Measurements from ENCODE around the gene FCRL2.

FCRL2 gene, protein sequence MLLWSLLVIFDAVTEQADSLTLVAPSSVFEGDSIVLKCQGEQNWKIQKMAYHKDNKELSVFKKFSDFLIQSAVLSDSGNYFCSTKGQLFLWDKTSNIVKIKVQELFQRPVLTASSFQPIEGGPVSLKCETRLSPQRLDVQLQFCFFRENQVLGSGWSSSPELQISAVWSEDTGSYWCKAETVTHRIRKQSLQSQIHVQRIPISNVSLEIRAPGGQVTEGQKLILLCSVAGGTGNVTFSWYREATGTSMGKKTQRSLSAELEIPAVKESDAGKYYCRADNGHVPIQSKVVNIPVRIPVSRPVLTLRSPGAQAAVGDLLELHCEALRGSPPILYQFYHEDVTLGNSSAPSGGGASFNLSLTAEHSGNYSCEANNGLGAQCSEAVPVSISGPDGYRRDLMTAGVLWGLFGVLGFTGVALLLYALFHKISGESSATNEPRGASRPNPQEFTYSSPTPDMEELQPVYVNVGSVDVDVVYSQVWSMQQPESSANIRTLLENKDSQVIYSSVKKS

DNA sequence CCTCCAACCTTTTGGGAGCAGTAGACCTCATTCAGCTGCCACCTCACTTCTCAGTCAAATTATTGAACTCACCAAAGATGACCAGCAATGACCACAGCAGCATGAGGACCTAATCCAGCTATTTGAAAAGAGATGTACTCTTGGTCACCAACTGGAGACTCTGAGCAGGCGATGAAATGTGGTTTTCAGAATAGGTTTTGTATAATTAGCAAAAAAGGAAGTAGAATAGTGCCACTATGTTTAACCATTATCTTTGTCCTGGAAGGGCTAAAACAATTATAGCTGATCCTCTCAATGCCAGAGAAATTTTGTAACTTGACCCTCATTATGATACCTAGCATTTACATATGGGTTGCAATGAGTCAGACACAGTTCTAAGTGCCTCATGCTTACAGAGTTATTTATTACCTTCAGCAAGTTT is at the start of gene FCRL2:
Gene FCRL2 (minus strand): TSS at position 162 of the 421 bp plus-strand sequence. CDS start 59 bp downstream, at position 103.
- no peak for DNase-seq (ENCODE audit: extremely low read depth in 1 of 2, low read depth in 1 of 2)

DNA sequence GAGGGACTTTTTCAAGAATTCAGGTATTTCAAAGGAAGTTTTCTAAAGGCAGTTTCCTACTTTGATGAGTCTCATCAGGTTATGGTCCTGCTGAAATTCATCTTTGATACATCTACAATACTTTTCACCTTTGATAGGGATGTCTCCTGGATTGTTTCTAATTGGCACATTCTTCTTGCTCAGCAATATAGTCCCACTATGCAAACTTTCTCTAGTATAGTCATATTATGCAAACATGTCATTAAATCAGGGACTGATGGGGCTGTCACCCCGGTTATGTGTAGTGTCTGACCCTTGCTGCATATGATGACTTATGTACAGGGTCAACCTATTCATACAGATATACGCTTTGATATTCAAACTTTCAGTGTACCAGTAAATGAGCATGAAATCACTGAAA is 43.4 kb upstream of the FCRL2 start:
- no peak for DNase-seq (ENCODE audit: extremely low read depth in 1 of 2, low read depth in 1 of 2)

DNA sequence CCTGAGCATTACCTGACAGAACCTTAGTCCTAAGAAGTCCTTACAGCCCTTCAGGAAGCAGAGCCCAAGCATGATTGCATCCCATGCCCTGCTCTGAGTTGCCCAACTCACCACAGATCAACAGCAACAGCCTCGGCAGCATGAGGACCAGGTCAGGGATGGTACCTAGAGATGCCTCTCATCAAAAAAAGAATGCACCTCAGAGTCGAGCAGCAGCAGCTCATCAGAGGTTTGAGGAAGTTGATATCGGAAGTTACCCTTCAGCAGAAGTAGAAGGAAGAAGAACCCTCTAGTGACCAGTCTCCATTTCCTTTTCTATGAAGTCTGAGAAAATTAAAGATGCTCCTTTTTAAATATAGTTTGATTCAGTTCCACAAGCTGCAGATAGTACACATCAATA is 43.0 kb upstream of the FCRL2 start, which contains the start of gene FCRL1:
Gene FCRL1 (minus strand): TSS at position 225 of the 400 bp plus-strand sequence. CDS start 83 bp downstream, at position 142.
- no peak for DNase-seq (ENCODE audit: extremely low read depth in 1 of 2, low read depth in 1 of 2)

DNA sequence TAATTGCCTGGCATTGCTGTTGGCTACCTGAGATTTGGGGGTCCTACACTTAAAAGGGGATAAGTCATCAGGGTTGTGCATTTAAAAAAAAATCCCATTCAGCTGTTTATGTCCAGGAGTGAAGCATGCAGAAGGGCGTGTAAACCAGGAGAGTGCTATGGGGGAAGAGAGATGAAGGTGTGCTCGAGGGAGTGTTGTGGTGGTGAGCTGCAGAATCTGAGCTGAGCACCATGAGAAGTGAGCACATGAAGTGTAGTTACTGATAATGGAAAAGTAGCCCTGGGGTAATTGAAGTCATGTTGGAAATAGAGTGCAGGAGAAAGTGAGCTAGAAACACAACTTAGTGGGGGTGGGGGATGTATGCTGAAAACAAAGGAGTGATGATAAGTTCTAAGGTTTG is 42.3 kb upstream of the FCRL2 start:
- DNase-seq (ENCODE audit: extremely low read depth in 1 of 2, low read depth in 1 of 2): no peak

DNA sequence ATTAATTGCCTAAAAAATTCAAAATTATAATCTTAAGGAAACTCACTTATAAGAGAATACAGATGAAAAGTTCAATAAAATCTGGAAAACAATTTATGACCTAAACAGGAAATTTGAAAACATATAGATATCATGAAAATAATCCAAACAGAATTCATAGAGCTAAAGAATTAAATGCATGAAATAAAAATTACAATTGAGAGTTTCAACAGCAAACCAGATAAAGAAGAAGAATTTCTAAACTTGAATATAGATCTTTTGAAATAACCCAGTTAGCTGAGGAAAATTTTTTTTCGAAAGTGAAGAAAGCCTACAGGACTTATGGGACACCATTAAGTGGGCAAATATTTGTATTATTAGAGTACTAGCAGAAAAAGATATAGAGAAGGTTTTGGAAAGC is 36.3 kb upstream of the FCRL2 start:
- no peak for DNase-seq (ENCODE audit: extremely low read depth in 1 of 2, low read depth in 1 of 2)

DNA sequence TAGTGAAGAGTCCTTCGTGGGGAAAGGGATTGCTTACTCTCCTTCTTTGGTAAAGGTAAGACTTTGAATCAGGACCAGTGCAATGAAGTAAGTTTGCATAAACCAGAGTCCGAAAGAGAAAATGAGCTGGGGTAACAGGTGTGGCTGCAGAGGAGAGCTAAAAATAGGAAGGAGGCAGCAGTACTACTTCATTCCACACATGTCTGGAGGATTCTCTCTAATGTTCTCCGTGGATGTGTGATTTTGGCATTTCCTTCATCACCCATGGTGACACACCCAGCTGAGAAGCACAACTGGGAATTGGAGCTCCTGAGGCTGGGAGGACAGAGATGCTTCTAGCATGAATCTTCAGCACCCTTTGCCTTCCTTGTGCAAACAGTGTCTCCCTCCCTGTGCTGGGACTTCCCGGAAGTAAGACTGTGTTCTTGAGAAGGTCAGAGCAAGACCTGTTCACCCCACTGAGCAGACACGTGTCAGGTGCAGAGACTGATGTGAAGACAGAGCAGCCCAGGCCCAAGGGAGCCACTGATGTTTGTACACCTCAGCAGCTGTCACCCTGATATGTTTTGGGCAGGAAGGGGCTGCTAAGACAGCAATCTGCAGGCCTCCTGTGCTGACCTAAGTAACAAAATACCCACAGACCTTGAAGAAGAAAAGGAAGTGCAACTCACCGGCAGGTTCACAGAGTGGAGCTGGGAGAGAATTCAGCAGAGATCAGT is 29.7 kb upstream of the FCRL2 start:
- no peak for DNase-seq (ENCODE audit: extremely low read depth in 1 of 2, low read depth in 1 of 2)

DNA sequence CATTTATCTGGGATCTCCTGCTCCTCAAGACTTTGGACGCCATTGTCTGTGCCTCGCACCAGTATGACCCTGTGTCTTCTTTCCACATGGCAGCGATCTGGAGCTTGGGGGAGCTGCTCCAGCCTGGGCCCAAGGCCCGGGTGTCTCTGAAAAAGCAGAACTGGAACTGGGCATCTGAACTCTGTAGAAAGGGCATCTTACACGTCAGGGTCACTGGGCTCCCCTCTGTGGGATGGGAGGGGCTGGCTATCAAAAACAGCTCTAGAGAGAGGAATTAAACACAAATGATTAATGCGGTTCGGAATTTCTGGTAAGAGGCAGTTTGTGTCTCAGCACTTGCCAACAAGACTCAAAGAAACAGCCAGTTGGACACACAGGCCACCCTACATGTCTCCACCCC is 26.9 kb upstream of the FCRL2 start:
- no peak for DNase-seq (ENCODE audit: extremely low read depth in 1 of 2, low read depth in 1 of 2)

DNA sequence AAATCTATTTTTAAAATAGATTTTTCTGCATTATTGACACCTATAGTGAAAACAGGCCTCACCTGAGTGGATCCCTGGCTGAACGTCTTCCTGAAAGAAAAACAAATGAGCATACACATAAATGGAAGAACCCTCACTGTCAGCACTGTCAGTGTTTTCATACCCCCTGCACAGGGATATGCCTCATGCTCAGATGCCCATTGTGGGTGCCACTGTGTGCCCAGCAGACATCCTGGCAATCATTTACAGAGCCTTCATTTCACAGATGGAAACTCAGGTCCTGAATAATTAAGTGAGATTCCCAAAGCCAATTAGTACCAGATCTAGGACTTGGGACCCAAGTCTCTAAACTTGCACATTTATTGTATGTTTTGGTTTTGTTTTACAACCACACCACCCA is 23.1 kb upstream of the FCRL2 start:
- no peak for DNase-seq (ENCODE audit: extremely low read depth in 1 of 2, low read depth in 1 of 2)

DNA sequence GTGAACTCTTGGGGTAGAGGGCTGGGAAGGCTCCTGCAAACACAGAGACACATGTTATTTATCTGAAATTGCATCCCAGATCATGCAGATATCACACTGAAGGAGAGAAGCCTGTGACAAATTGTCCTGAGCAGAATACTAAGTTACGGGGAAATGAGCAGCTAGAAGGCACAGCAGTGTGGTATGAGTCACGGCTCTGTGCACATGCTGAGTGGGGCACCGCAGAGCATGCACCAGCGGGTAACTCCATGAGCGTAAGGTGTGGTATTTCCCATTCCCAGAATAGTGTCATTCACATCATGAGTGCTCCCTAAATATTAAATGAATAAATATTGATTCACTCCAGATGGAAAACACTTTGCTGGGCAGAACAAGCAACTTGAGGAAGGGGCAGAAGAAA is 21.3 kb upstream of the FCRL2 start:
- no peak for DNase-seq (ENCODE audit: extremely low read depth in 1 of 2, low read depth in 1 of 2)

DNA sequence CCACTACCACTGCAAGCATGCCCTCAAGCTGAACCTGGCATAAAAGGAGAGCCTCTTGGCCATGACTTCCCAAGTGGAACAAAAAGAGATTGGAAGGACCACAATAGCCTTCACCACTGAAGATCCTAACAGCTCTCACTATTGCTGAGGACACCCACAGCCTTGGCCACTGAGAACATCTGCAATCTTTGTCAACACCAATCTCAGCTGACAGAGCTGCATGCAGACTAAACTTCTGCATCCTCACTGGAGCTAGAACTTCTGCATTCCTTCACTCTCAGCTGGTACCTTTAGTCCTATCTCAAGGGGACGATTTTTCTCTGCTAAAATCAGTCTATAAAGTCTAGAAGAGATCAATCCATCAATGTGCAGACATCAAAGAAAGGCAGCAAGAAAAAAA is 8.3 kb upstream of the FCRL2 start:
- no peak for DNase-seq (ENCODE audit: extremely low read depth in 1 of 2, low read depth in 1 of 2)

DNA sequence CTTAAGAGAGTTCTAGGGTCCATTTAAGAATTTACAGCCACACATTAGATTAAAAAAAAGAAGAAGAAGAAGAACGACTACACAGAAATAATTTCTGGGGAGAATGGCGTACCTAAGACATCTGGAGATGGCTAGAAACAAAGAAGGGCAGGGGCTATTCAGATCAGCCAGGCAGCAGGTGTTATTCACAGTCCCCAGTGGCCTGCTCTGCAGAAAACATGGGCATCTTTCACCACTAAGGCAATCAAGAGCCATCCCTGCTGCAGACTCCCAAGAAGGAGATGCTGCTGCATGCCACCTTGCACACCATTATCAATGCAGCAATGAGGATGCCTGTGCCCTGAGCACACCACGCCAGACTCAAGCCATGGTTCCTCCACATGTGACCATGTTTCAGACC is 7.9 kb upstream of the FCRL2 start:
- no peak for DNase-seq (ENCODE audit: extremely low read depth in 1 of 2, low read depth in 1 of 2)

DNA sequence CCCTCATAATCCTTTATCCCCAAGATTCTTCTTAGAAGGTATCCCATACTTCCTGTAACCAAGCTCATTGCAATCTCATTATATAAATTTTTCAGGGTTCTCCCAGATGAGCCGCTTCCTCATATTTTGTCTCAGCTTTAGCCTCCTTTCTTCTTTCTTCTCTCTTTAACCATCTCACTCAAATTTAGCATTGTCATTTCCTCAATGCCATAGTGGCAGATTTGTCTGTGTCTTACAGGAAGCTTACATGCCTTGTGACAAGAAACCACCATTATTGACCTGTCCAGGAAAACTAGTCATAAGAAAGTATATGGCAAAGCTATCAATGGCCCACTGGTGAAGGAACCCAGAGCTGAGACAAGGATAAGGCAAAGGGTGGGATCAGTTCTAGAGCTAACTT is 6.0 kb upstream of the FCRL2 start:
- DNase-seq (ENCODE audit: extremely low read depth in 1 of 2, low read depth in 1 of 2): no peak

DNA sequence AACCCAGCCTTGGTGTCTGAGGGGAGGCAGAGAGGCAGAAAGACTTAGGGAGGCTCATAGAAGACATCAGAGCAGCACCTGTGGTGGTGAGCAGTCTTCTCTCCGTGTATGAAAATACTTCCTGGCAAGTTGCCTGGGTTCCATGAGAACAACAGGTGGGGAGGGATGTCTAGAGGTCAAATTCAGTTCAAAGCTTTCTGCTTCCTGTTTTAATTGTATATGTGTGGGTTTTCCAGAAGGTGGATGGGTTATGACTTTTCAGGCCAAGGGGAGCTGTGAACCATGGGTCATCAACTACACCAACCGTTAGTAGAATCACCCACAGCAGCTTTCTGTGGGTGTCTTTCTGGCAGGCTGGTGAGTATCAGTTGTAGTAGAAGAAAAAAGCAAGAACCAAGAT is 4.1 kb upstream of the FCRL2 start:
- no peak for DNase-seq (ENCODE audit: extremely low read depth in 1 of 2, low read depth in 1 of 2)

DNA sequence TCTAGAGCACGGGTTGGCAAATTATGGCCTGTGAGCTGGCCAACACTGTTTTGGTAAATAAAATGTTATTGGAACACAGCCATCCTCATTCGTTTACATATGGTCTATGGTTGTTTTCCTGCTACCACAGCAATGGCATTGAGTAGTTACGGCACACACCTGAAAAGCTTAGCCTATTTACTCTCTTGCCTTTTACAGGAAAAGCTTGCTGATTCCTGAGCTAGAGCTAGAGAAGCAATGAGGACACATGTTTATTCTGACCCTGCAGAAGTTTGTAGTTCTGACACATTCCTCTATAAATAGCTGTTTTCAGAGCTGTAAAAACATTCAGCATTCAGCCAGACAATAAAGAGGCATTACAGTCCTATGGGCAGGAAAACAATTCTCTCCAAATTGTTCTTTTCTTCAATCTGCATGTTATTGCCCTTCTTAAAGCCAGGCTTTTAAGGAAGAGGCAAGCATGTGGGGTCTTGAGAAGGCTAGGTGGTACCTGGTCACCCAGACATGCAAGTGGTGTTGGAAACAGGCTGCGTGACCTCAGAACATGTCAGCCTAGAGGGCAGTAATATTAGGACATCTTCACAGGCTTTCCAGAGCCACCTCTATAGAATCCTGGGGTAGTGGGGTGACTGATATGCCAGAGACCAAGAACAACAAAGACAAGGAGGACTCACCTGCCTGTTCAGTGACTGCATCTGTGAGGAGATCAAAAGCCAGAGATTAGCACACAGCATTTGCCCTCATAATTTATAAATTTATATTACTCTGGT is 1.6 kb downstream of the FCRL2 start:
- no peak for DNase-seq (ENCODE audit: extremely low read depth in 1 of 2, low read depth in 1 of 2)

DNA sequence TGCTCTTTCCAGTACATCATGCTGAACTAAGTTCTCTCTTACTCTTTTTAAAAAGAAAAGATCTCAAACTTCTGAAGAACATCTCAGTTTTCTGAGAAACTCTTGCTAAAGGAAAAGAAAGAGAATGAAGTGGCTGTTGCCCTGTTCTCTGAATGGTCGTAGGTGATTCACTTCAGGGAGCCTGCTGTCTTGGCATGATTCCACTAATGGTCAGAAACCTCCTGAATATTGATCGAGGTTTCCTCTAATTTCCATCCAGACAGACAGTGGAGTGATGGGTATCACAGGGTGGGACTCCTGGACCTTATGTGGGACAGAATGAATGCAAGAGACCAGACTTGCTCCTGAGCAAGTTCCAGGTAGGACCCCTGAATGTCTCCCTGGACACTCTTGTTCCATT is 2.5 kb downstream of the FCRL2 start:
- DNase-seq (ENCODE audit: extremely low read depth in 1 of 2, low read depth in 1 of 2): no peak

DNA sequence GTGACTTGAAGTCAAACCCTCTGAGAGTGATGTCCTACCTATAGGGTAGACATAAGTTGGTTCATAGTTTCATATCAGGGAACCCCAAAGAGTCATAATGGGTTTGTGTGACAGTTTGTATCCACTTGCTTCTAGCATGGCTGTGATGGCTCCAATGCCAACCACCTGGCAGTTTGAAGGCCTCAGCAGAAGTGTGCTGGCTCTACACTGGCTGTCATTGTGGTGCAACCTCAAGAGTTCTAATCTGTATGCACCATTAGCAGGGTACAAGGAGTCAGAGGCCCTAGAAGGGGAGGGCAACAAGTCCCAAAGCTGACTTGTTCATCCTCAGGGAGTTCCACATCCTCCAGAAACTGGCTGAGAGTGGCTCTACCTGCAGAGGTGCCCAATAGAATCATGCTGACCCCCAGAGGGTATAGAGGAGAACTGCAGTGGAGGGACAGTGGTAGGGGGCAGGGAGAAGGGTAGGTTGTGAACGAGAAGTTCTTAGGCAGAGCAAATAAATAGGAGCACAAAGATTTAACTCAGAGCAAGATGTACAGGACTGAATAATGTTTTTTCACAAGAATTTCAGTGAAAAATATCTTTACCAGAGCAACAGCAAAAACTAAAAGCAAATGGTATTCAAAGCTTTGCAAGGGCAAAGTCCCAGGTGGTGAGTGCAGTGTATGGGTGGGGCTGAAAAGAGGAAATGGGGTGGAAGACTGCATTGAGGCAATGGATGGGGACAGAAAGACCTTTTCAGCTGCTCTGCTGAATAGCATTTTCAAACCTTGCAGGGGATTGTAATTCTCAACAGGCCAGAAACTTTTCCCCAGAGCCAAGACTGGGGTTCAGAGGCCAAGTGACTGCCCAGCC is 3.2 kb downstream of the FCRL2 start:
- no peak for DNase-seq (ENCODE audit: extremely low read depth in 1 of 2, low read depth in 1 of 2)

DNA sequence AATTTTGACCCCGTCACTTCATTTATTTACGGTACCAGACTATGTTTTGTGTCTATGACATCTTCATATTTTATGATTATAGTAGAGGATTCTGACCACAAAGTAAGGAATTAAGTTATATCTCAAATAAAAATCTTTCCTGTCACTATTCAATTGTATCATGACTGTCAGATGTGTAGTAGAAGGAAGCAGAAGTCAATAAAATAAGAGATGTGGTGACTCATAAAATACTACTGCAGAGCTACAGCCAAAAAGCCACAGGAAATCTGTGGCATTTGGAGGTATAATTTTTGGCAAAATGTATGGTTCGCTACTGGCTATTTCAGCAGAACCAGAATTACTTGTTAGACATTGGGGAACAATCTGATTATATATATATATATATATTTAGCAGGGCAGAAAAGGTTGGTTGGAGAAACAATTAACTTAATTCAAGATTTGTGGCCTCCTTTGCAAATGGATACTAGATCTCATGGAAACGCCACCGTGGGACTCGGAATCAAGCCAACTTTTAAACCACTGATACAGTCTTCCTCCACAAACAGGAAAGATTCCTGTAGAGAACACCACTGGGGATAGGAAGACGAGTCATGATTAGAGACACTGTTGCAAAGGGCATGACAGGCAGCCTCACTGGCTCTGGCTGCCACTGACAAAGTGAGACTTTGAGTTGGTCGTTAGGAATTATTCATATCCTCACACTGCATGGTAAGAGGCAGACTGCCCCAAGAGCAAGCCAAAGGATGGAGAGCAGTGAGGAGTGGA is 5.1 kb downstream of the FCRL2 start:
- DNase-seq (ENCODE audit: extremely low read depth in 1 of 2, low read depth in 1 of 2): no peak

DNA sequence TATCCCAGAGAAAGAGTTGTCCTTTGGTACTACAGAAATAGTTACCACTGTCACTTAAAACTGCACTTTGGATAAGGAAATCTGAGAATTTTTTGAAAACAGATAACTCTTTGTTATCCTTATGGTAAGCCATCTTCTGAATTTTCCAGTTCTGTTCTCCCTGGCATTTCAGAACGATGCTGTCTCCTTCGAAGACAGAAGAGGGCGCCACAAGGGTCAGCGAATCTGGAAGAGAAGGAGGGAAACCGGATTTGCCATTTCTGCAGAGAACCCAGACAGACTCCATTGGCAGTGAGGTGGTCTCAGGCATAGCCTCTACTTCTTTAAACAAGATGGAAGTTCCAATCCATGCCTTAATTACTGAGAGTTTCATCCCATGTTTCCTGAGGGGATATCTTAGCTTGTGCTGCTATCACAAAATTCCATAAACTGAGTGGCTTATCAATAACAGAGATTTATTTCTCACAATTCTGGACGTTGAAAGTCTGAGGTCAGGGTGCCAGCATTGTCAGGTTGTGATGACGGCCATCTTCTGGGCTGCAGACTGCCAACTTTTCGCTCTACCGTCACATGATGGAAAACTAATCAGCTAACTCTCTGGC is 6.4 kb downstream of the FCRL2 start:
- DNase-seq (ENCODE audit: extremely low read depth in 1 of 2, low read depth in 1 of 2): no peak

DNA sequence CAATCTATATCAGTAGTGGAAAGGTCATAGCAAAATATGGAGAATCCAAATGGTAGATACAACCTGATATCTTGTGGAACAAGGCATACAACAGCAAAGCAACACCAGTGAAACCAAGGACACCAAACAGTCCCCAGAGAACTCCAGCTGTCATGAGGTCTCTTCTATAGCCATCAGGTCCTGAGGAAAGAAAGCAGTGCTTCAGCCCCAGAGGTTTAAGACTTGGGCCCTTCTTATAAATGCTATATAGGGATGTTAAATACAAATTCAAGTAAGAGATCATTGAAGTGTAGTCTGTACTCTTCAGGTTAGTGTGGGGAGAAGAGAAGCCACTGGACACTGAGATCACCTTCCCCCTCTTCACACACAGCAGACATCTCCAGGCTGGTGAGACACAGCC is 10.1 kb downstream of the FCRL2 start:
- no peak for DNase-seq (ENCODE audit: extremely low read depth in 1 of 2, low read depth in 1 of 2)

Measured in activated CD8-positive, alpha-beta memory T cell treated with anti-CD3 and anti-CD28 coated beads for 1 hour (primary cell).